ENCODE data around the gene STT3B.
"Not testable (repeated sequence)": the region's sequence is repeated elsewhere in the genome, so short reads cannot be mapped to it uniquely, and the experiment has no call there.

STT3B gene

DNA sequence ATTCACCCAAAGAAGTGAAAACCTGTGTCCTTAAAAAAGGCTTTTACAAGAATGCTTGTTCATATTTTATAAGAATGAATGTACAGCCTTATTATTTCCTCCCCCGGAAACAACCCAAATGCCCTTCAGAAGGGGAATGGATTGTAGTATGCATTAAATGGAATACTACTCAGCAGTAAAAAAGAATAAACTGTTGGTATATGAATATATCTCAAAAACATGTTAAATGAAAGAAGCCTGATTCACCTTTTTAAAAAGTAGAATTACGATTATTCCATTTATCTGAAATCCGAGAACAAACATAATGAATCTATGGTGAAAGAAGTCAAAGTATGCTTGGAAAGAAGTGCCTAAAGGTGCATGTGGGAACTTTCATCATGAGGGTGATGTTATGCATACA is 20.5 kb downstream of the STT3B start:
- DNase-seq = no peak

- DNase-seq = no peak
These were observed 22.5 kb downstream of the STT3B start for GRCh38 chr3:31555204-31555603.

DNA sequence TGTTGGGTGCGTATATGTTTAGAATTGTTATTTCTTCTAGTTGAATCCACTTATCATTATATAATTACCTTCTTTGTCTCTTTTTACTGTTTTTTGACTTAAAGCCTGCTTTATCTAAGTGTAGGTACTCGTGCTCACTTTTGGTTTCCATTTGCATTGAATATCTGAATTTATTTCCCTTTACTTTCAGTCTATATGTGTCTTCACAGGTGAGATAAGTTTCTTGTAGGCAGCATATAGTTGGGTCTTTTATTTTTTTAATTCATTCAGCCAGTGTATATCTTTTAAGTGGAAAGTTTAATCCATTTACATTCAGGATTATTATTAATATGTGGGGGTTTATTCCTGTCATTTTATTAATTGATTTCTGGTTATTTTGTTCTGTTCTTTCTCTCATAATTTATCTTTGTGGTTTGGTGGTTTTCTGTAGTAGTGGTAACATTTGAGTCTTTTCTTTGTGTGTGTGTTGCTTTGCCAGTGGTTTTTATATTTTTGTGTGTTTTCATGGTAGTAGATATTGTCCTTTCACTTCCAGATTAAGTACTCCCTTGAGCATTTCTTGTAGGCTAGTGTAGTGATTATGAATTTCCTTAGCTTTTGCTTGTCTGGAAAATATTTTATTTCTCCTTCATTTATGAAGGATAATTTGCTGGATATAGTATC is 27.3 kb downstream of the STT3B start:
- DNase-seq = no peak

DNA sequence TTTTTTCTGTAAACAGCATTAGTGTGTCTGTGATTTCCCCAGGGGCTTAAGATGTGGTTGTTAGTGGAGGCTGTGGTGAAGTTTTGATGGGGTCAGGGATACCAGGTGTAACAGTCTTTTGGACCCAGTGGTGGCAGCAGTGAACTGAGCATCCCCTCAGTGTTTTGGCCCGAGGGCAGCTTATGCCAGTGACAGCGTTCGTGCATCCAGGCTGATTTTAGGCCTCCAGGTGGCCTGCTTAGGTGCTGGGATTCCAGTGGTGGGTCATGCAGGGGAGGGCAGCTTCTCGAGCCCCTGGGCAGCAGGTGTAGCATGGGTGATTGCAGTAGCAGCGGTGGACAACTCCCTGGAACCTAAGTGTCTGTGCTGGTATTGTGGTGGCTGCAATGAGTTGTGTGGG is 29.2 kb downstream of the STT3B start:
- DNase-seq = no peak

DNA sequence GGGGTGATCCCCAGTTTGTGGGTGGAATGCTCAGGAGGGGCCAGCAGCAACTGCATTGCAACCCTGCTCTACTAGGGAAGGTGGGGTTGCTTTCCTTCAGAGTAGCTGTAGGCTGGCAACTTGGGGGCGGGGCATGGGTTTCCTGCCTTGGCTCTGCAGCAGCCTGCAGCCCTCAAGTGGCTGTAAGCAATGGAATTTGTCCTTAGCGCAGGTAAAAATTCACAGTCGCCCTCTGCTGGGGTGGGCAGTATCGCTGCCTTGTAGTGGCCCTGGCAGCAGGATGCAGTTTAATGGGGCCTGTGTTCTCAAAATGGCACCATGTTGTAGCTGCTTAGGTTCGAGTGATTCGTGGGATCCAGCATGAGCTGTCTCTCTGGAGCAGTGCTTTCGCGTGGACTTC is 29.8 kb downstream of the STT3B start:
- no peak for DNase-seq

DNA sequence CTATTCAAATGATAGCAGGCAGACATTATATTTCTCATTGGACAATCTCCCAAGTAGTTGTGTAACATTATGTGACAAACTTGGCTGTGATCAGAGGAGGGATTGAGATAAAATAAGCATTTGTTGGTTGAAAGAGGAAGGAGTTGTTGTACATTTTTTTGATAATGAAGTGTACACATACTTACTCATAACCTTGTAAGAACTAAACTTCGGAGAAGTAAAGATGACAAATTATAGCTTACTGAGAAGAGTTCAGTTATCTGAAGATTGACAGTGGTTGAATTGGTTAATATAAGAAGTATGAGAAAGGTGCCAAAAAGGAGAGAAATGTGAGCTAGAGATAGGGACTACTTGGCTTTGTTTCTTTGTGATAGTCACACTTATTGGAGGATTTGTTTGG is 32.6 kb downstream of the STT3B start:
- no peak for DNase-seq

- DNase-seq = no peak
These were observed 34.3 kb downstream of the STT3B start for GRCh38 chr3:31567036-31567435.

DNA sequence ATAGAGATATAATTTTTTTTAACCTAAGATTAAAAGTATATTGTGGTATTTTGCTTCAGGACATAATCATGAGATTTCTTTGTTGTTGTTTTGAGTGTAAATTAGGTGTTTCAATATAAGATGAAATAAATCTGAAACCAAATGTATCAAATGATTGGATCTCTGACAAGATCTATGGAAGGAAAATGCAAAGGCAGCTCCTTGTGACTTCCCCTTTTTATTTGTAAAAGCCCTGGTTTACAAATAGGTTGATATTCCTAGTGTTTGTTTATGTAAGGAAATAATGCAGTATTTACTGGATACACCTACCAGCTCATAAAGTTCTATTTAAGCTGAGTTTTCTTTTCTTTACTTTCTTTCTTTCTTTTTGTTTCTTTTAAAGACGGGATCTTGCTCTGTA is 35.9 kb downstream of the STT3B start:
- DNase-seq = no peak

DNA sequence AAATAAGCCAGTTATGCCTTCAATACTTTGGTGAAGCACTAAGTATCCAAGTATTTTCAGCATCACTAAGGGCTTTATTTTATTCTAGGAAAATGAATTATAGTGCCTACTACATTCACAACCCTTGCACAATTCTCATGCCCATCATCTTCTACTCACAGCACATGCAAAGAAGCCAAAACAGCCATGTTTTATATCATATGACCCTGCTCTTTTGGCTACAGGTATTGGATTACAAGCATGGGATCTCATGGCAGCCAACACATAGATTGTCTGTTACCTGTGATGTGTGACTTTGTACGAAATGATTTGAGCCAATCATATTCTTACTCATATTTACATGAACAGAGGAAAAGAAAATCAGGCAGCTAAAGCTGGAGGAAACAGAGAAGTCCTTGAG is 38.6 kb downstream of the STT3B start:
- no peak for DNase-seq

DNA sequence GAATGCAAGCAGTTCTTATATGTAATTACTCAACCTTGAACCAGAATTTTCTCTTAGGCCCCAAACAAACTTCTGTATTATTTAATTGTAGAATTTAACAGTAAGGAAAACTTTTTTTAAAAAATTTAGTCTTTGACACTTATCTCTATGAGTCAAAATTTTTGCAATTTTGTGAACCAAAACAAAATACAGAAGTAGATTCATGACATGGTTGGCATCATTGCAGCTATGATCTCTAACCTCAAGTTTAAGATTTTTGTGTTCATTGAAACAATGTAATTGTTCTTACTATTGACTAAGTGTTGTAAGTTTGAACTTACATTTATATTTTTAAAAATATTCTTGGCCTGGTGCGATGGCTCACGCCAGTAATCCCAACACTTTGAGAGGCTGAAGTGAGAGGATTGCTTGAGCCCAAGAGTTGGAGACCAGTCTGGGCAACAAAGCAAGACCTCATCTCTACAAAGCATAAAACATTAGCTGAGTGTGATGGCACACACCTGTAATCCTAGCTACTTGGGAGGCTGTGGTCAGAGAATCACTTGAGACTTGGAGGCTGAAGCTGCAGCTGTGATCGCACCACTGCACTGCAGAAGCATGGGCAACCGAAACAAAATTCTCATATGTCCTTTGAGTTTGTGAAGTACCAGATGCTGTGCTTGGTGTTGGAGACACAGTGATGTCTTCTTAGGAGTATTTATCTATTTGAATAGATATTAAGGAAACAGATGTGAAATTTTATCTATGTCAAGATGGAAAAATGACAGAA is 39.7 kb downstream of the STT3B start:
- DNase-seq = no peak

DNA sequence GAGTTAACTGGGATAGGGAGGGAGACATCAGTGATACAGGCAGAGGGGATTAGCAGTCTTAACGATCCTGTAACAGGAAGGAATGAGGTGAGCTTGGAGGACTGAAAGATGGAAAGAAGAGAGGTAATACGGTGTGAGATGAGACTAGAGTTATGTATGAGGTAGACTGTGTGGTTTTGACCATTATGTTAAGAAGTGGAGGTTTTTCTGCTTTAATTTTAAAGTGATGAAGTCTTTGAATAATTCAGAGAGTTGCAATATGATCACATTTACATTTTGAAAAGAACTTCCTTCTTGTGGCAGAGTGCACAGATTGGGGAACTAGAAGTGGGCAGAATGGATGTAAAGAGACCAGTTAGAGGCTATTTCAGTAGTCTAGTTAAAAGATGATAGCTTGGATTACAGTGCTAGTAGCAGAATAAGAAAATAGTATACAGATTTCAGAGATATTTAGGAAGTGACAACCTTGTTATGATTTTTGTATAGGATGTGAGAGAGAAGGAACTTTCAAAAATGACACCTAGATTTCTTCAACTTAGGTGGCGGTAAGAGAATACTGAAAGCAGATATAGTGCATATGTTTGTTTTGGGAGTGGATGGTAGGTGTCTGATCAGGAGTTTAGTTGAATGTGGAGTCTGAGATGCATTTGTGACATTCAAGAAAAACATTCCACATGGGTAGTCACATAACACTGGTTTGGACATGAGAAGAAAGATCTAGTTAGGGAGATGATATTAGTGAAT is 40.5 kb downstream of the STT3B start:
- DNase-seq = no peak

GRCh38 chr3:31575448-31575847 is 42.7 kb downstream of the STT3B start:
- DNase-seq = no peak

GRCh38 chr3:31576521-31576920 is 43.8 kb downstream of the STT3B start:
- DNase-seq = no peak

DNA sequence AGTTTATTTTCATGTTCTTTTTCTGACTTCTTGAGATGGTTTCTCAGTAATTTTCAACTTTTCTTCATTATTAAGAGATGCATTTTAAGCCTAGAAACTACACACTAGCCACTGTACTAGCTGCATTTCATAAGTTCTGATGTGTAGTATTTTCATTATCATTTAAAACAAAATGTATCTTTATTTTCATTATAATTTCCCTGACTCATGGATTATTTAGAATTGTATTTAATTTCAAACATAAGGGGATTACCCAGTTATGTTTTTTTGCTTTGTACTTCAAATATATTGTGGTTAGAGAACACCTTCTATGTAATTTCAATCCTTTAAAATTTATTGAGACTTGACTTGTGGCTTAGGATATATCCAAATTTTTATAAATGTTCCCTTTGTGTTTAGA is 44.5 kb downstream of the STT3B start:
- no peak for DNase-seq

DNA sequence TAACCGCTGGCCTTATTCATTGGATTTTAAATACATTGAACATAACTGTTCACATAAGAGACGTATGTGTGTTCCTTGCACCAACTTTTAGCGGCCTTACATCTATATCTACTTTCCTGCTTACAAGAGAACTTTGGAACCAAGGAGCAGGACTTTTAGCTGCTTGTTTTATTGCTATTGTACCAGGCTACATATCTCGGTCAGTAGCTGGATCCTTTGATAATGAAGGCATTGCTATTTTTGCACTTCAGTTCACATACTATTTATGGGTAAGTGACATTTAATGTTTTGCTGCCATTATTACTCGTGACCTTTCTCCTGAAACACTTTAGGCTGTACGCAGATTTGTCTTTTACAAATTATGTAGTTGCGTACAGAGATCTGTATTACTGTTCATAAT is 47.1 kb downstream of the STT3B start:
- DNase-seq = no peak

GRCh38 chr3:31580645-31581044 is 47.9 kb downstream of the STT3B start:
- no peak for DNase-seq

GRCh38 chr3:31581660-31582059 is 48.9 kb downstream of the STT3B start:
- DNase-seq = no peak

GRCh38 chr3:31589228-31589627 is 56.5 kb downstream of the STT3B start:
- no peak for DNase-seq

GRCh38 chr3:31590650-31591049 is 57.9 kb downstream of the STT3B start:
- DNase-seq = no peak

GRCh38 chr3:31592764-31593163 is 60.0 kb downstream of the STT3B start:
- no peak for DNase-seq

- DNase-seq = no peak
These were observed 63.5 kb downstream of the STT3B start for GRCh38 chr3:31596176-31596575.

DNA sequence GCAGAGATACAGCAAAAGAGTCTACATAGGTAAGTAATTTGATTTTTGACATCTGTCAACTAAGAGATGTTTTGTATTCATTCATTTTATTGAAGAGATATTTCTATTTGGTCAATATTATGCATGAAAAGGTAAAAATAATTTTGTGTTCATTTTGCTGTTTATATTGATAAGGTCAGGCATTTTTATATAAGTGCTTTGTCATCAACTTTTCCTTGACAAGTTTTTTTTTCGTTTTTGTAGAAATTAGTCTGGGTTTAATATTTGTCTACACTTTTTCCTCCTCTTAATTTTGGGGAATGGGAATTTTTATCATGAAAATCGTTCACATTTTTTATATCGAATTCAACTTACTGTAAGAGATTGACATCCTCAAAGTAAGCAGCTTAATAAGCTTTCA is 67.7 kb downstream of the STT3B start:
- no peak for DNase-seq

GRCh38 chr3:31605333-31605732 is 72.6 kb downstream of the STT3B start:
- DNase-seq = not testable (repeated sequence)

DNA sequence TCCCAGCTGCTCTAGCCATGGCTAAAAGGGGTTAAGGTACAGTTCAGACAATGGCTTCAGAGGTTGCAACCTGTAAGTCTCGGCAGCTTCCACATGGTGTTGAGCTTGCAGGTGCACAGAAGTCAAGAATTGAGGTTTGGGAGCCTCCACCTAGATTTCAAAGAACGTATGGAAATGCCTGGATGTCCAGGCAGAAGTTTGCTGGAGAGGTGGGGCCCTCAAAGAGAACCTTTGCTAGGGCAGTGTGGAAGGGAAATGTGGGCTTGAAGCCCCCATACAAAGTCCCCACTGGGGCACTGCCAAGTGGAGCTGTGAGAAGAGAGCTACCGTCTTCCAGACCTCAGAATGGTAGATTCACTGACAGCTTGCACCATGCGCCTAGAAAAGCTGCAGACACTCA is 73.7 kb downstream of the STT3B start:
- no peak for DNase-seq
